Myometrial cell (primary cell): ENCODE results near the gene CDKL5. TPM values are rescaled to one million over a fixed set of nuclear protein-coding genes. Genes with fewer than 3 reads are reported as not detected.

Source experiments
- total RNA-seq: library from RNA; depleted of rRNA; stranded (reverse); fragments of >200 nt; gene quantifications from 2 replicates; pipeline ENCODE4 v1.2.3, GENCODE V29; 2015

Gene CDKL5
- total RNA-seq: 1.6 and 1.7 TPM in 2 replicates

DNA sequence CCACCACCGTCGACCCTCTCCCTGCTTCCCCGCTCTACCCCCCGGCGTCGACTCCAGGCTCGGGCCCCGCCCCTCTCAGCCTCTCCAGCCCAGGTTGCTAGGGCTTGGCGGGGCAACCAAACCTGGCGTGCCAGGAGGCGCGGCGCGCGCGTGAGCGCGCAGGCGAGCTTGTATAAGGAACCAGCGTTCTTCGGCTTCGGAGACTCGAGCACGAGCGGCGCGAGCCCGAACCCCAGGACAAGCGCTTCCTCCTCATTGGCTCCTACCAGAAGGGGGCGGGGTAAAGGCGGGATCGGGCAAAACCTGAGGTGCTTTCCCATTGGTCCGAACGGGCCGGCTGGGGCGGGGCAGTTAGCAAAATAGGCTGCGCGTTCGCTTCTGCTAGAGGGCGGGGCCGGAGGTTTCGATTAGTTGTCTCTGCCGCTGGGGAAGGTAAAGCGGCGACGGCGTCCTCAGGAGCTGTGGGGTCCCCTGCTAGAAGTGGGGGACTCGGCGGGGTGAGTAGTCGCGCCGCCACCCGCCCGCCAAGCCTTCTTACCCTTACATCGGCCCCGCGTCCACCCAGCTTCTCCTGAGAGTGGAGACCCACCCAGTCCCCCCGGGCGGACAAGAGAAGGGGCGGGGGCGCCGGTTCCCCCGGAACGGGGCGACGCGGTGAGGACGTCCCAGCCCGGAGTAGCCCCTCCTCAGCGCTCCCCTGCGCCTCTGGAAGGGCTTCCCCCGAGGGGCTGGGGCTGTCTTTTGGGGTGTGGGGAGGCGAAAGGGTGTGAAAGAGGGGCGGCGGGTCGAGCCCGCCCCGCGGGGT is at the start of gene CDKL5:
TSS of gene CDKL5 (plus strand) at position 410 of the 805 bp plus-strand sequence. CDS start 81,489 bp downstream, outside the sequence.

DNA sequence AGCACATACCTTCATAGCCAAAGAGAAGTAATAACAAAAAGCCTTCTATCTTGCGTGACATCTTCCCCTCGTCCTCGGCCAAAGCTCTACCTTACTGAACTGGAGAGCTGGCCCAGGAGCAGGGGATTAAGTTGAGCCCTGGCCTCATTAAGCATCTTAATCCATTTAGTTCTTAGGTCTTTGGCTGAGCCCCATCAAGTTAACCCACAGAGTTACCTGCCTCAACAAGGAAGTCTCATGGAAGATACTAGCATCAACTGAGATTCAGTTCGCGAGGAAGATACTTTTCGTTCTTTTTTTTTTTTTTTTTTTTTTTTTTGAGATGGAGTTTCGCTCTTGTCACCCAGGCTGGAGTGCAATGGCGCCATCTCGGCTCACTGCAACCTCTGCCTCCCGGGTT is 246.6 kb downstream of the CDKL5 start, which contains the start of gene RS1:
TSS of gene RS1 (minus strand) at position 101 of the 400 bp plus-strand sequence. CDS start at position 61, 40 bp downstream.

Other genes with a start within 250 kb of the CDKL5 start
- gene BEND2, start 204.7 kb upstream of the CDKL5 start, total RNA-seq: not detected in 2 replicates
- 0.29 and 0.71 TPM in 2 replicates for gene SCML2, start 70.9 kb upstream of the CDKL5 start, total RNA-seq
- not detected in 2 replicates for gene RS1, start 246.5 kb downstream of the CDKL5 start, total RNA-seq